Brain pericyte (primary cell): Measurements from ENCODE around the gene MEPE.
A peak's percentile ranks its signal among the peaks of the same experiment; 100 is the strongest.

Source experiments
- DNase-seq: peaks from one replicate; pipeline ENCODE4 v3.0.0-alpha.2; 2012; ENCODE audit warnings: low read depth, low spot score

Gene MEPE

GRCh38 chr4:87832669-87833068 lies at the start of gene MEPE:
TSS of gene MEPE (plus strand) at chr4:87832969. CDS start at chr4:87834715, 1,746 bp downstream.
- DNase-seq: no peak

GRCh38 chr4:87783781-87784180 lies 49.0 kb upstream of the MEPE start:
- DNase-seq: no peak

- DNase-seq: no peak
Observed at GRCh38 chr4:87785731-87786509, 46.8 kb upstream of the MEPE start.

- DNase-seq: no peak
Observed at GRCh38 chr4:87799301-87800113, 33.3 kb upstream of the MEPE start, which contains the start of gene IBSP. TSS of gene IBSP (plus strand) at chr4:87799554. CDS start at chr4:87802362, 2,808 bp downstream.

- no peak for DNase-seq
Observed at GRCh38 chr4:87802858-87803257, 29.9 kb upstream of the MEPE start.

- DNase-seq: no peak
Observed at GRCh38 chr4:87803421-87803820, 29.3 kb upstream of the MEPE start.

- DNase-seq: no peak
Observed at GRCh38 chr4:87804871-87805270, 27.9 kb upstream of the MEPE start.

GRCh38 chr4:87805971-87806370 lies 26.8 kb upstream of the MEPE start:
- no peak for DNase-seq

- DNase-seq: no peak
Observed at GRCh38 chr4:87806520-87806919, 26.2 kb upstream of the MEPE start.

GRCh38 chr4:87807402-87807801 lies 25.4 kb upstream of the MEPE start:
- no peak for DNase-seq

- DNase-seq: no peak
Observed at GRCh38 chr4:87811977-87812376, 20.8 kb upstream of the MEPE start.

- peak; percentile 16 for DNase-seq
Observed at GRCh38 chr4:87819281-87819919, 13.4 kb upstream of the MEPE start.

GRCh38 chr4:87823200-87823599 lies 9.6 kb upstream of the MEPE start:
- DNase-seq: no peak

GRCh38 chr4:87823724-87824123 lies 9.0 kb upstream of the MEPE start:
- DNase-seq: no peak

GRCh38 chr4:87824352-87824751 lies 8.4 kb upstream of the MEPE start:
- no peak for DNase-seq

GRCh38 chr4:87834401-87834800 lies 1.6 kb downstream of the MEPE start:
- no peak for DNase-seq

- DNase-seq: no peak
Observed at GRCh38 chr4:87835197-87835596, 2.4 kb downstream of the MEPE start.

GRCh38 chr4:87835743-87836142 lies 3.0 kb downstream of the MEPE start:
- DNase-seq: no peak

GRCh38 chr4:87838205-87838604 lies 5.4 kb downstream of the MEPE start:
- DNase-seq: no peak

- DNase-seq: no peak
Observed at GRCh38 chr4:87838890-87839591, 6.3 kb downstream of the MEPE start.

- no peak for DNase-seq
Observed at GRCh38 chr4:87839592-87839946, 6.8 kb downstream of the MEPE start.

GRCh38 chr4:87840149-87840548 lies 7.4 kb downstream of the MEPE start:
- no peak for DNase-seq
